ENCODE results near the gene SHKBP1. TPM values are rescaled to one million over a fixed set of nuclear protein-coding genes. Genes with fewer than 3 reads are reported as not detected.
A peak's percentile ranks its signal among the peaks of the same experiment; 100 is the strongest.

Gene SHKBP1
- total RNA-seq, 1 experiment from 2014 or later, result 92.9 TPM

- peak overlapping the region; percentile 65 to 91 for H3K4me3 Mint-ChIP-seq
- H3K27me3 ChIP-seq (ENCODE audit: insufficient read depth, low read length), result peaks cover 10% of the 10 kb centered on the region; the same call in 1 of the 2 replicates
- no CpG with 5 or more reads among the region's 18 CpGs for WGBS (ENCODE audit: extremely low coverage, insufficient read length, low lambda C conversion rate)
These were observed 20.7 kb downstream of the SHKBP1 start for GRCh38 chr19:40597329-40597838.

More at GRCh38 chr19:40597329-40597838, 20.7 kb downstream of the SHKBP1 start:
- TF ChIP-seq CTCF (conservative IDR thresholded peaks at IDR 0.05), result no peak
- no peak overlapping the region for H3K4ac ChIP-seq (ENCODE audit: low read depth, low read length)
- no peak overlapping the region for H3K56ac ChIP-seq (ENCODE audit: insufficient read length, low read depth, low read length)
- no peak overlapping the region for H2BK20ac ChIP-seq (ENCODE audit: low read depth, low read length, poor library complexity, severe bottlenecking)
- H4K8ac ChIP-seq (replicated peaks; ENCODE audit: insufficient read length, low read depth, low read length), result no peak overlapping the region
- H2AK5ac ChIP-seq (ENCODE audit: insufficient read length, low read length), result no peak overlapping the region
- H3K18ac ChIP-seq (ENCODE audit: insufficient read length, low read depth, low read length), result no peak overlapping the region
- no peak overlapping the region for H3K9ac ChIP-seq (ENCODE audit: extremely low read depth, insufficient read length, low read length)
- Mint-ChIP-seq H3K9me3 (no peaks in the 10 kb centered on the region), H3K4me1 (peaks cover 29 to 49% of the 10 kb centered on the region in 2 experiments), H3K27ac (no peak overlapping the region), H3K36me3 (ENCODE audit: insufficient read depth in 1 of 3, low read depth in 3 of 3) (peaks cover 0 to 3% (median 0%) of the 10 kb centered on the region in 3 experiments; a peak in 2 of 7 replicates), H3K27me3 (ENCODE audit: low read depth) (peaks cover 56% of the 10 kb centered on the region)
- no peak overlapping the region for H4K5ac ChIP-seq (ENCODE audit: insufficient read length, low read depth, low read length)
- no peak overlapping the region for H4K91ac ChIP-seq (ENCODE audit: insufficient read length, low read depth, low read length)
- H3K4me1 ChIP-seq (ENCODE audit: insufficient read depth, low read length), result peaks cover 3% of the 10 kb centered on the region; the same call in 1 of the 2 replicates
- H3K23ac ChIP-seq (ENCODE audit: insufficient read length, low read depth, low read length), result no peak overlapping the region
- no peak overlapping the region for H2BK12ac ChIP-seq (ENCODE audit: insufficient read length, low read depth, low read length)
- H3K23me2 ChIP-seq (ENCODE audit: insufficient read length, low read depth, low read length, poor library complexity, severe bottlenecking), result peaks cover 17% of the 10 kb centered on the region
- H3K27ac ChIP-seq (ENCODE audit: insufficient read length, low read depth, low read length), result no peak overlapping the region
- no peak for DNase-seq
- H3K79me2 ChIP-seq (ENCODE audit: insufficient read depth, low read length), result no peaks in the 10 kb centered on the region
- no peak overlapping the region for H3T11ph ChIP-seq (ENCODE audit: low read length)
- H2BK5ac ChIP-seq (ENCODE audit: insufficient read length, low read length), result no peak overlapping the region
- peak overlapping the region; percentile 69 for H3K4me2 ChIP-seq (ENCODE audit: insufficient read depth, insufficient read length, low read length)
- H3K9me3 ChIP-seq (ENCODE audit: control insufficient read depth, low read depth, low read length), result no peaks in the 10 kb centered on the region
- no peaks in the 10 kb centered on the region for H4K20me1 ChIP-seq (ENCODE audit: control insufficient read depth, insufficient read depth, insufficient read length)
- no peak overlapping the region for H2AFZ ChIP-seq (ENCODE audit: low read length)
- H3K79me1 ChIP-seq (ENCODE audit: insufficient read depth, low read depth, low read length, poor library complexity, severe bottlenecking), result no peaks in the 10 kb centered on the region
- no peak overlapping the region for H2BK120ac ChIP-seq (ENCODE audit: low read depth, low read length, poor library complexity, severe bottlenecking)
- H3K14ac ChIP-seq (ENCODE audit: insufficient read depth, low read length), result no peak overlapping the region
- no peak overlapping the region for H2BK15ac ChIP-seq (ENCODE audit: low read depth, low read length)
